ENCODE results near the gene RAB35. TPM values are rescaled to one million over a fixed set of nuclear protein-coding genes. Genes with fewer than 3 reads are reported as not detected.

The RAB35 gene
- total RNA-seq, result 58.7 TPM
- long read RNA-seq, transcript RAB35-201 (6 exons, 2,945 nt), result major isoform, 16 of 28 reads
- long read RNA-seq, partial matches to known transcripts, result 2 of 28 reads
- long read RNA-seq, other reads (novel, unspliced or antisense), result 8 of 28 reads

- no peak for DNase-seq
- H3K36me3 ChIP-seq, result peaks cover 17% of the 10 kb centered on the region
- intact Hi-C loops (cut with DNase I), result no loop called here
- no peak for ATAC-seq
- H3K9me3 ChIP-seq, result no peaks in the 10 kb centered on the region
- H3K27me3 ChIP-seq, result no peaks in the 10 kb centered on the region
- H3K4me3 ChIP-seq, result peak within 1 kb of the TSS; percentile 87
- peaks cover 44% of the 10 kb centered on the region for H3K4me1 ChIP-seq
- TF ChIP-seq, protein P1, sequence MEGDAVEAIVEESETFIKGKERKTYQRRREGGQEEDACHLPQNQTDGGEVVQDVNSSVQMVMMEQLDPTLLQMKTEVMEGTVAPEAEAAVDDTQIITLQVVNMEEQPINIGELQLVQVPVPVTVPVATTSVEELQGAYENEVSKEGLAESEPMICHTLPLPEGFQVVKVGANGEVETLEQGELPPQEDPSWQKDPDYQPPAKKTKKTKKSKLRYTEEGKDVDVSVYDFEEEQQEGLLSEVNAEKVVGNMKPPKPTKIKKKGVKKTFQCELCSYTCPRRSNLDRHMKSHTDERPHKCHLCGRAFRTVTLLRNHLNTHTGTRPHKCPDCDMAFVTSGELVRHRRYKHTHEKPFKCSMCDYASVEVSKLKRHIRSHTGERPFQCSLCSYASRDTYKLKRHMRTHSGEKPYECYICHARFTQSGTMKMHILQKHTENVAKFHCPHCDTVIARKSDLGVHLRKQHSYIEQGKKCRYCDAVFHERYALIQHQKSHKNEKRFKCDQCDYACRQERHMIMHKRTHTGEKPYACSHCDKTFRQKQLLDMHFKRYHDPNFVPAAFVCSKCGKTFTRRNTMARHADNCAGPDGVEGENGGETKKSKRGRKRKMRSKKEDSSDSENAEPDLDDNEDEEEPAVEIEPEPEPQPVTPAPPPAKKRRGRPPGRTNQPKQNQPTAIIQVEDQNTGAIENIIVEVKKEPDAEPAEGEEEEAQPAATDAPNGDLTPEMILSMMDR (IDR thresholded peaks at IDR 0.05), result no peak
- H3K27ac ChIP-seq, result peak within 1 kb of the TSS; percentile 96
These were observed at the start of gene RAB35 for GRCh38 chr12:120116441-120116791. RAB35 (minus strand) TSS chr12:120116753; CDS start chr12:120116650, 103 bp downstream.

DNA sequence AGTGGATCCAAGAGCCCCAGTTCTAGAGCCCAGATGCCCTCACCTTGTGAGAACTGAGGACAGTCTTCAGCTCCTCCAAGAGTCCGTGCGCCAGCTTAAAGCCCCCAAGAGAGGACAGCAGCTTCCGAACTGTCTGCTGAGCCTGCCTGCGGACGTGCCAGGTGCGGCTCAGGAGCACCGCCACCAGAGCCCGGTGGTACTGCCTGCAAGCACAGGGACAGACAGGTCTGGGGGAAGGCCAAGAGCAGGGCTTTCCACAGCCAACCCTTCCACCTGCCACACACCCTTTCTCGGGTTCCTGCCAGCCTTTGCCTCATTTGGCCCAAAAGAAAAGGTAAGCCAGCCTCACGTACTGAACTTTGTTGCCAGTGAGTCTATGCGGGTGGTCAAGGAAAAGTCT is 47.7 kb upstream of the RAB35 start:
- no peak overlapping the region for H3K4me3 ChIP-seq
- intact Hi-C loops (cut with DNase I), result no loop called here
- H3K36me3 ChIP-seq, result peaks cover 97% of the 10 kb centered on the region
- ATAC-seq (no peak), DNase-seq (no peak)
- no peaks in the 10 kb centered on the region for H3K27me3 ChIP-seq
- TF ChIP-seq, protein P1 (IDR thresholded peaks at IDR 0.05), result no peak
- H3K27ac ChIP-seq, result no peak overlapping the region
- H3K4me1 ChIP-seq, result no peaks in the 10 kb centered on the region
- H3K9me3 ChIP-seq, result no peaks in the 10 kb centered on the region

DNA sequence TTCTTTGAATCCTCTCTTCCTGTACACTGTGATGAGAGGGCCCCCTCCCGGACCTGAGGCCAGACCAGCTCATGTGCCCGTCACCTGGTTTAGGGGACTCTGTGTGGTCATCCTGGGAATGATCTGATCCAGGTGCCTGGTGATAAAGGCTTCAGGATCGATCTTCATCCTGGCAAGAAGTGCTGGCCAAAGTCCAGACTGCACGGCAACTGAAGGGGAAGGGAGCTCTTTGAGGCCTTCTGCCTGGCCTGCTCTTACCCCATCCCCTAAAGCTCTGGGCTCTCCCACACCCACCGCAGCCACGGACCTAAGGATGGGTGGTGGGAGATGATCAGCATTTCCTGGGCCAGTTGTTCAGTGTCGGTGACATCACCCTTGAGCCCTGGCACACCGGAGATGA is 46.2 kb upstream of the RAB35 start:
- H3K4me3 ChIP-seq, result no peak overlapping the region
- H3K4me1 ChIP-seq, result no peaks in the 10 kb centered on the region
- peaks cover 97% of the 10 kb centered on the region for H3K36me3 ChIP-seq
- ATAC-seq, result no peak
- no peaks in the 10 kb centered on the region for H3K27me3 ChIP-seq
- no peak overlapping the region for H3K27ac ChIP-seq
- DNase-seq, result no peak
- H3K9me3 ChIP-seq, result no peaks in the 10 kb centered on the region
- TF ChIP-seq, protein P1 (IDR thresholded peaks at IDR 0.05), result no peak
- intact Hi-C loops (cut with DNase I), result no loop called here

DNA sequence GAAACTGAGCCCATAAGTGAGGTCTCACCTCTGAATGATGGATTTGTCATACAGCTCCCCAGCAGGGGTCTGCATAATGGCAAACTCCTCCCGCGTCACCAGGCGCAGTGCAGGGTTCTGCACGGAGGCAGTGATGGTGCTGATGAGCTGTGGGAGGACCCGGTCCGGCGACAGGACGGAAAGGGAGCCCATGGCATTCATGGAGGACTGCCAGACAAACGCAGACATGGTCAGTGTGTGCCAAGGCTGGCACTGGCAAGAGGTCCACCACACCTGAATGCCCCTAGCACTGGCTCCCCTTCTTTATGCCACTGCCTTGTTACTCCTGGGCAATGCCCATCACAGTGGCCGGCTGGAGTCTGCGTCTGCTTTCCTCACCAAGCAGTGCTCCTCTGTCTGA is 45.3 kb upstream of the RAB35 start:
- H3K4me1 ChIP-seq, result no peaks in the 10 kb centered on the region
- no peaks in the 10 kb centered on the region for H3K27me3 ChIP-seq
- DNase-seq (no peak), ATAC-seq (no peak)
- H3K9me3 ChIP-seq, result no peaks in the 10 kb centered on the region
- intact Hi-C loops (cut with DNase I), result no loop called here
- H3K4me3 ChIP-seq, result no peak overlapping the region
- peaks cover 98% of the 10 kb centered on the region for H3K36me3 ChIP-seq
- no peak overlapping the region for H3K27ac ChIP-seq
- TF ChIP-seq, protein P1 (IDR thresholded peaks at IDR 0.05), result no peak

DNA sequence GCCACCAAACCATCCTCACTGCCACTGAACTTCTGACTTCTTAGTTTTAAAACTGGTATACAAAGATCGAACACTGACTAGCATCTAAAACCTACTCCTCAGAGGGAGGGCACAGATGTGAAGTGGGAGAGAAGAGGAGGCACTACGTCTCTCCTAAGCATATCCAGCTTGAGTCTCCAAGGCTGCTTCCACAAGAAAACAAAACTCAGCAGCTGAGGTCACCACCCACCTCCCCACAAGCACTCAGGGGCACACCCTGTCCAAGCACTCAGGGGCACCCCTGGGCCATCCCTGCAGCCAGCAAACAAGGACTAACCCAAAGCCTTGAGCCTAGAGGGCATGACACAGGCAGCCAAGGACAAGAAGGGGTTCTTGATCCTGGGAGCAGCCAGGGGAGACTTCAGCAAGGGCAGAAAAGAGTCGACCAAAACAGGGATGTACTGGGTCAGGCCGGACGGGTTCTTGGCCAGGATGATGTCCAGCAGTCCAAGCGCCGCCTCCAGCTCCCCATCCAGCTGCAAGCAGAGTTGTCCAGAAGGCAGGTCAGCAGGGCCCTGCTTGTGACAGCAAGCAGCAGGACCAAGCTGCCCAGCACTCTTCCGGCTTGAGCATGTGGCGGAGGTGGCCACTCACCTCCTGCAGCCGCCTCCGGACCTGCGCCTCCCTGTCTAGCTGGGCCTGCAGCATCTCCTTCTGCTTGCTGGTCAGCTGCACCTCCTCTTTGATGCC is 43.1 kb upstream of the RAB35 start:
- ATAC-seq (no peak), DNase-seq (no peak)
- H3K4me3 ChIP-seq, result no peak overlapping the region
- intact Hi-C loops (cut with DNase I), result no loop called here
- no peaks in the 10 kb centered on the region for H3K27me3 ChIP-seq
- no peaks in the 10 kb centered on the region for H3K9me3 ChIP-seq
- H3K4me1 ChIP-seq, result no peaks in the 10 kb centered on the region
- H3K36me3 ChIP-seq, result peaks cover 100% of the 10 kb centered on the region
- TF ChIP-seq, protein P1 (IDR thresholded peaks at IDR 0.05), result no peak
- H3K27ac ChIP-seq, result no peak overlapping the region
